ENCODE measurements around the gene TMEM95. TPM values are rescaled to one million over a fixed set of nuclear protein-coding genes. Genes with fewer than 3 reads are reported as not detected.

TMEM95 gene
- total and polyA plus RNA-seq, 7 donors, result not detected

GRCh38 chr17:7308625-7309433 is 46.1 kb upstream of the TMEM95 start:
- 0 to 1% (median 1%) methylated on average over 14 of the region's 14 CpGs for WGBS, 3 donors
- Histone ChIP-seq H3K36me3 (ENCODE audit: insufficient read depth in 1 of 2, low read depth in 1 of 2) (peaks cover 8 to 45% of the 10 kb centered on the region in 2 donors), H3K4me1 (peaks cover 45% of the 10 kb centered on the region), H3K9me3 (no peaks in the 10 kb centered on the region), H3K4me3 (peak overlapping the region; percentile 94), H3K27me3 (ENCODE audit: insufficient read depth in 3 of 3, low read length in 2 of 3) (no peaks in the 10 kb centered on the region), H3K27ac (peak overlapping the region; percentile 98)
- ATAC-seq, result peak; percentile 31 to 67 (median 55)
- peak; percentile 74 to 84 for DNase-seq
- no peak for TF ChIP-seq CTCF (IDR thresholded peaks at IDR 0.05)
- intact Hi-C loops (cut with DNase I), result loop anchor here in 1 of 2 donors (5.0 kb wide), 1 partner anchor 42 kb away; no protein-coding TSS in a partner anchor

GRCh38 chr17:7309628-7310027 is 45.3 kb upstream of the TMEM95 start:
- H3K27me3 ChIP-seq (ENCODE audit: insufficient read depth in 3 of 3, low read length in 2 of 3), result no peaks in the 10 kb centered on the region
- peak overlapping the region; percentile 94 for H3K4me3 ChIP-seq
- intact Hi-C loops (cut with DNase I), result loop anchor here in 1 of 2 donors (5.0 kb wide), 1 partner anchor 42 kb away; no protein-coding TSS in a partner anchor
- H3K9me3 ChIP-seq, result no peaks in the 10 kb centered on the region
- DNase-seq (no peak), ATAC-seq (no peak)
- peak overlapping the region; percentile 98 for H3K27ac ChIP-seq
- H3K4me1 ChIP-seq, result peaks cover 53% of the 10 kb centered on the region
- 64 to 80% (median 67%) methylated on average over 12 of the region's 12 CpGs for WGBS, 3 donors
- no peak for TF ChIP-seq CTCF (IDR thresholded peaks at IDR 0.05)
- H3K36me3 ChIP-seq (ENCODE audit: insufficient read depth in 1 of 2, low read depth in 1 of 2), result peaks cover 8 to 50% of the 10 kb centered on the region in 2 donors

- Histone ChIP-seq H3K4me3 (peak overlapping the region; percentile 94), H3K27ac (peak overlapping the region; percentile 98), H3K27me3 (ENCODE audit: insufficient read depth in 3 of 3, low read length in 2 of 3) (no peaks in the 10 kb centered on the region), H3K9me3 (no peaks in the 10 kb centered on the region), H3K36me3 (ENCODE audit: insufficient read depth in 1 of 2, low read depth in 1 of 2) (peaks cover 8 to 56% of the 10 kb centered on the region in 2 donors), H3K4me1 (peaks cover 60% of the 10 kb centered on the region)
- 63 to 71% (median 65%) methylated on average over 7 of the region's 7 CpGs for WGBS, 3 donors
- ATAC-seq (no peak), DNase-seq (no peak)
- intact Hi-C loops (cut with DNase I), result no loop called here
- TF ChIP-seq CTCF (IDR thresholded peaks at IDR 0.05), result no peak
Measured at GRCh38 chr17:7311110-7311705, 43.7 kb upstream of the TMEM95 start.

- DNase-seq, result no peak
- no peaks in the 10 kb centered on the region for H3K27me3 ChIP-seq (ENCODE audit: insufficient read depth in 3 of 3, low read length in 2 of 3)
- no peaks in the 10 kb centered on the region for H3K9me3 ChIP-seq
- ATAC-seq, result no peak
- peaks cover 8 to 69% of the 10 kb centered on the region in 2 donors for H3K36me3 ChIP-seq (ENCODE audit: insufficient read depth in 1 of 2, low read depth in 1 of 2)
- H3K4me1 ChIP-seq, result peaks cover 60% of the 10 kb centered on the region
- H3K4me3 ChIP-seq, result peak overlapping the region; percentile 98
- no peak for TF ChIP-seq CTCF (IDR thresholded peaks at IDR 0.05)
- intact Hi-C loops (cut with DNase I), result no loop called here
- H3K27ac ChIP-seq, result peak overlapping the region; percentile 98
- WGBS, 3 donors, result 69 to 78% (median 75%) methylated on average over 7 of the region's 7 CpGs
Measured at GRCh38 chr17:7312432-7313087, 42.4 kb upstream of the TMEM95 start.

Measured in psoas muscle (tissue), 8 donors.